Right lobe of liver (tissue), 4 donors: ENCODE results near the gene ADGRG2.

ENCODE experiments used
- CTCF ChIP-seq, 4 donors: fragments of 200-600 bp in 3 of 4; fragments of 450-650 bp in 1 of 4; IDR thresholded peaks; one replicate each; pipeline versions ENCODE4 v1.5.1 to v1.8.0; 2016 to 2022; ENCODE audit warnings: antibody characterized with exemption in 4 of 4, mild to moderate bottlenecking in 2 of 4
- POLR2A ChIP-seq: fragments of 450-650 bp; IDR thresholded peaks from one replicate; pipeline ENCODE4 v1.6.1; 2017; ENCODE audit warnings: antibody characterized with exemption, mild to moderate bottlenecking
- donor health status: DM: no; HTN: no; CAD: no.
- donor health status: DM: no; HTN: no; CAD: no.
- donor health status: DM: no; HTN: yes; CAD: no.

GRCh38 chrX:18961686-18962085, 160.6 kb downstream of the ADGRG2 start:
- TF ChIP-seq POLR2A (no peak), CTCF (IDR thresholded peaks at IDR 0.05) (no peak)
